GM20000 (cell line): Measurements from ENCODE around the gene GID8.

Experiments used
- DNase-seq: peaks from one replicate; pipeline ENCODE4 v3.0.0; 2012; ENCODE audit warnings: low spot score
- CTCF ChIP-seq: IDR thresholded peaks from 2 replicates; pipeline ENCODE4 v1.5.1; 2012; ENCODE audit warnings: mild to moderate bottlenecking, control low read depth; ENCODE audit errors: extremely low read depth, missing control alignments

Gene GID8

GRCh38 chr20:62892348-62893304 lies 45.3 kb upstream of the GID8 start:
- no peak for TF ChIP-seq CTCF
- DNase-seq = no peak

- TF ChIP-seq CTCF = no peak
- DNase-seq = no peak
Measured at GRCh38 chr20:62893700-62894099, 44.2 kb upstream of the GID8 start.

GRCh38 chr20:62894261-62894660 lies 43.7 kb upstream of the GID8 start:
- no peak for TF ChIP-seq CTCF
- no peak for DNase-seq

GRCh38 chr20:62895539-62895938 lies 42.4 kb upstream of the GID8 start:
- no peak for TF ChIP-seq CTCF
- DNase-seq = no peak

GRCh38 chr20:62896526-62896925 lies 41.4 kb upstream of the GID8 start:
- DNase-seq = no peak
- no peak for TF ChIP-seq CTCF

- no peak for TF ChIP-seq CTCF
- DNase-seq = no peak
Measured at GRCh38 chr20:62897666-62898065, 40.3 kb upstream of the GID8 start.

GRCh38 chr20:62898093-62898964 lies 39.6 kb upstream of the GID8 start:
- DNase-seq = no peak
- no peak for TF ChIP-seq CTCF
